H1 (cell line): ENCODE data around the gene PRUNE1. TPM values are rescaled to one million over a fixed set of nuclear protein-coding genes. Genes with fewer than 3 reads are reported as not detected.

Experiments used
- ATF2 ChIP-seq: IDR thresholded peaks from 2 replicates; pipeline ENCODE4 v1.6.1; 2012; ENCODE audit warnings: low read length, inconsistent platforms
- CHD2 ChIP-seq: IDR thresholded peaks from 2 replicates; pipeline ENCODE4 v1.6.1; 2012; ENCODE audit warnings: low read length, improper control_type of control experiment
- CTBP2 ChIP-seq: IDR thresholded peaks from 2 replicates; pipeline ENCODE4 v1.7.0; 2011; ENCODE audit warnings: borderline replicate concordance, mild to moderate bottlenecking, moderate library complexity, mixed read lengths, low read length; ENCODE audit not compliant: insufficient read depth, insufficient read length
- CTCF ChIP-seq, 3 experiments: IDR thresholded peaks; 1 replicate in 2 of 3; 2 replicates in 1 of 3; pipeline versions ENCODE4 v1.5.1 to v1.6.1; 2011; ENCODE audit warnings: low read length in 3 of 3, mild to moderate bottlenecking in 3 of 3, inconsistent platforms in 2 of 3, low read depth in 1 of 3, moderate library complexity in 1 of 3; ENCODE audit not compliant: insufficient read depth in 1 of 3; ENCODE audit errors: control extremely low read depth in 1 of 3
- E2F6 ChIP-seq: IDR thresholded peaks from 2 replicates; pipeline ENCODE4 v1.6.1; 2012; ENCODE audit warnings: inconsistent platforms
- JUN ChIP-seq: IDR thresholded peaks from 2 replicates; pipeline ENCODE4 v1.6.1; 2011; ENCODE audit warnings: low read depth, mild to moderate bottlenecking, improper control_type of control experiment, low read length
- MAX ChIP-seq: IDR thresholded peaks from 2 replicates; pipeline ENCODE4 v1.6.1; 2012; ENCODE audit warnings: inconsistent platforms
- NRF1 ChIP-seq: IDR thresholded peaks from 2 replicates; pipeline ENCODE4 v1.6.1; 2011; ENCODE audit warnings: mild to moderate bottlenecking, low read depth, low read length, improper control_type of control experiment
- POLR2A ChIP-seq, 2 experiments: IDR thresholded peaks; 1 replicate in 1 of 2; 2 replicates in 1 of 2; pipeline ENCODE4 v1.6.1; 2011; ENCODE audit warnings: low read depth in 2 of 2, low read length in 2 of 2, mild to moderate bottlenecking in 2 of 2; ENCODE audit errors: control extremely low read depth in 1 of 2
- POLR2AphosphoS5 ChIP-seq: IDR thresholded peaks from 2 replicates; pipeline ENCODE4 v1.6.1; 2011; ENCODE audit warnings: low read depth, low read length
- POU5F1 ChIP-seq: IDR thresholded peaks from 2 replicates; pipeline ENCODE4 v1.6.1; 2011; ENCODE audit warnings: low read depth, mild to moderate bottlenecking, low read length, moderate library complexity
- RNF2 ChIP-seq: fragments of 200-900, 300-1000 bp; sonication (generic); IDR thresholded peaks from 2 replicates; pipeline ENCODE4 v1.7.1; 2016; ENCODE audit warnings: borderline replicate concordance, low read depth, mild to moderate bottlenecking, antibody characterized with exemption, low read length; ENCODE audit not compliant: poor library complexity, severe bottlenecking; ENCODE audit errors: missing control alignments
- SIN3A ChIP-seq, 2 experiments: IDR thresholded peaks in 1 of 2; conservative IDR thresholded peaks in 1 of 2; 2 replicates each; pipeline ENCODE4 v1.6.1; 2011 to 2012; ENCODE audit warnings: low read length in 2 of 2, improper control_type of control experiment in 1 of 2, low read depth in 1 of 2, mild to moderate bottlenecking in 1 of 2
- SIX5 ChIP-seq: IDR thresholded peaks from 2 replicates; pipeline ENCODE4 v1.6.1; 2011; ENCODE audit warnings: mild to moderate bottlenecking, low read depth, low read length
- SP2 ChIP-seq: IDR thresholded peaks from 2 replicates; pipeline ENCODE4 v1.6.1; 2012; ENCODE audit warnings: mild to moderate bottlenecking, low read length, inconsistent platforms
- TAF7 ChIP-seq: optimal IDR thresholded peaks from 2 replicates; pipeline ENCODE3; 2011; ENCODE audit warnings: low read depth, mild to moderate bottlenecking, inconsistent platforms, low read length, moderate library complexity, borderline replicate concordance
- YY1 ChIP-seq: IDR thresholded peaks from 2 replicates; pipeline ENCODE4 v1.6.1; 2011; ENCODE audit warnings: low read depth, mild to moderate bottlenecking, low read length
- polyA plus RNA-seq, 7 experiments: library from polyadenylated mRNA; depleted of rRNA in 3 of 7; stranded (reverse) in 5 of 7; unstranded in 2 of 7; fragments of >200 nt in 5 of 7; fragments of 200-250 nt in 2 of 7; gene quantifications; 1 replicate in 5 of 7; 2 replicates in 1 of 7; 4 replicates in 1 of 7; pipeline versions ENCODE4 v1.2.1 to v1.2.3, GENCODE V29; 2011 to 2013; ENCODE audit warnings: missing spikeins in 2 of 7, mixed read lengths in 2 of 7
- total RNA-seq: library from RNA; stranded (reverse); fragmentation: NEBNext Ultra II Directional; extraction: Animal tissue kit (Norgen Biotek cat#: 25700); gene quantifications from 2 replicates; pipeline ENCODE4 v1.2.1, GENCODE V29; 2021

PRUNE1 gene
- total and polyA plus RNA-seq, 2 of the 8 experiments (the other 6 are each of a cell fraction or from before 2014, with no cell fraction given), result 32.8 to 54.2 TPM

- TF ChIP-seq POU5F1 (no peak), CTBP2 (no peak), ATF2 (no peak), JUN (no peak), E2F6 (peak; percentile 71), RNF2 (no peak), NRF1 (no peak), SP2 (no peak), POLR2AphosphoS5 (peak; percentile 35; the same call in 1 of the 2 replicates), CTCF (IDR thresholded peaks at IDR 0.05; ENCODE audit: control extremely low read depth in 1 of 3, insufficient read depth in 1 of 3, low read depth in 1 of 3, low read length in 3 of 3) (no peak), MAX (peak; percentile 68; the same call in 1 of the 2 replicates), SIX5 (peak; percentile 51), POLR2A (IDR thresholded peaks at IDR 0.05; ENCODE audit: control extremely low read depth in 1 of 2, low read depth in 2 of 2, low read length in 2 of 2) (peak in 1 of 2 experiments; percentile 35; a peak in 1 of 3 replicates), CHD2 (no peak; the same call in 1 of the 2 replicates), TAF7 (no peak), SIN3A (conservative IDR thresholded peaks at IDR 0.05 in 1 of 2, IDR thresholded peaks at IDR 0.05 in 1 of 2; ENCODE audit: low read depth in 1 of 2, low read length in 2 of 2) (peak; percentile 17 to 61; a peak in 1 of 4 replicates), YY1 (no peak)
These were observed at the start of gene PRUNE1 (continued) for GRCh38 chr1:151008244-151009205.
